NCI-H1436 treated with DMSO at 0.1 percent for 48 hours (cell line): ENCODE data around the gene CNGA1.
"Not testable (repeated sequence)": the region's sequence is repeated elsewhere in the genome, so short reads cannot be mapped to it uniquely, and the experiment has no call there.

Source experiments
- DNase-seq: peaks from one replicate; lab custom pipeline; 2025; lab: John Stamatoyannopoulos, UW

Gene CNGA1

GRCh38 chr4:47954677-47955076, 61.8 kb downstream of the CNGA1 start:
- no peak for DNase-seq

DNA sequence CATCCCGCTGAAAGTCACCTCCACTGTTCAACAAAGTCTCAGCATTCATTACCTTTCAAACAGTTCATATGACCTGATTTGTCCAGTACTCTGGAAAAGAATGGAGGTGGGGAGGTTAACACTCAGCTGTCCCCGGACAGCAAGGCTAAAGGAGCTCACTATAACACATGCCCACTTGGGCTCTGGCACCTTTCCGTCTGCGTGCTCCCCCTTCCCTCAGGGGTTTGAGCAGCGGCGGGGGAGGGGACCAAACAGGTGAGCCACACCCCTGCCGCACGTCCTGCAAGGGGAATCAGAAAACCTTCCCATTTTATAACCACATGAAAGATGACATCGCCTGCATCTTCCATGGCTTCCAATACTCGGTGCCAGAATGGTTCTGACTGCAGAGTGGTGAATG, 62.2 kb downstream of the CNGA1 start:
- no peak for DNase-seq

- DNase-seq, result no peak
Measured at GRCh38 chr4:47945930-47946726, 70.4 kb downstream of the CNGA1 start.

DNA sequence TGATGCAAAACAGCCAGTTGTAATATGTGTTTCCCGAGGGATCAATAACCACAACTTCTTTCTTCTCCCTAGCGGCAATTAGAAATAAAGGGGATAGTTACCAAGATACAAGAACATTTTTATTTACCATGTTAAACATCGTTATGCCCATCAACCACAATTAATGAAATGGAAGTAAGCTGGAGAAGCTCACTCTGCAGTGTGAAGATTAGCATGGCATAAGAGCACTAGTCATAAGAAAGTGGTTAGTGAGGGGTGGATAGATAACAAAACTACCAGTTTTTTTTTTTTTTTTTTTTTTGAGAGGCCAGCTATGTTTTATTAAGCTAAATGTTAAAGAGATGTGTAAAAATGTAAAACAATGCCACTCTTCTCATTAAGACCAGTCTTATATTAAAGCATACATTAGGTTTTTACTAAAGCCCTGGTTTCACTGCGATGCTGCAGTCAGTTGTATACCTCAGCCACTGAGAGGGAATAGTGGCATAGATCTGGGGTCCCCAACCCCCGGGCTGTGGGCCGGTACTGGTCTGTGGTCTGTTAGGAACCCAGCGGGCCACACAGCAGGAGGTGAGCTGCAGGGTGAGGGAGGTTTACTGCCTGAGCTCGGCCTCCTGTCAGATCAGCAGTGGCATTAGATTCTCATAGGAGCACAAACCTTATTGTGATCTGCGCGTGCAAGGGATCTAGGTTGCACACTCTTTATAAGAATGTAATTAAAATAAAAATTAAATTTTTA, 74.2 kb downstream of the CNGA1 start:
- no peak for DNase-seq

DNA sequence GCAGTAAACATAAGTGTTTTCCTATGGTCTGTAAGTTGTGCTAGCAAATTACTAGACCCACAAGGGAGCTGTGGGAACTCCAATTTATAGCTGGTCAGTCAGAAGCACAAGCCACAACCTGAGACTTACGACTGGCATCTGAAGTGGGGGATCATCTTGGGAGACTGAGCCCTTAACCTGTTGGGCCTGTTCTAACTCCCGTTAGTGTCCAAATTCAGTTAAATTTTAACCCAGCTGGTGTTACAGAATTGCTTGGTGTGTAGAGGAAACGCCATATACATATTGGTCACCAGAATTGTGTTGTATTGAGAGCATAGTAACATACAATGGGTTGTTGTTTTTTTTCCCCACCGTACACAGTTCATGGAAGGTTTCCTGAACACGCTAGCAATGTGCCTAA, 77.0 kb downstream of the CNGA1 start:
- no peak for DNase-seq

DNA sequence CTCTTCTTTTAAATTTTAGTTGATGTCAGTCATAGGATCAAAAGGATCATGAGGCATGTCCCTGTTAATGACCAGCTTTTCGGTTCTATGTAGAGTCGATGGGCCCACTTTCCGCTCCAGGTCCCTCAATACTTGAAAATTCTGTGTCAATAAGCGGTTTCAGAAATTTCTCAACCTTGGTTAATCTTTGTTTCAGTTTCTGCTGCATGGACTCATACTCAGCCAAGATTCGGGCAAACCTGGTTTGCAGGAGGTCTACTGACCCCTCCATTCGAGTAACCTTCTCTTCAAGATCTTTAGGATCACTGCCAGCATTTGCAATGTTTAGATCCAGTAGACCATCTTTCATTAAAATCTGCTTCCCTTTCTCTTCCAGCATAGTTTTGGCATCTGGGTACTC, 80.1 kb downstream of the CNGA1 start:
- DNase-seq, result no peak

- no peak for DNase-seq
Measured at GRCh38 chr4:47933840-47934239, 82.6 kb downstream of the CNGA1 start.

- no peak for DNase-seq
Measured at GRCh38 chr4:47930971-47931804, 85.3 kb downstream of the CNGA1 start.

DNA sequence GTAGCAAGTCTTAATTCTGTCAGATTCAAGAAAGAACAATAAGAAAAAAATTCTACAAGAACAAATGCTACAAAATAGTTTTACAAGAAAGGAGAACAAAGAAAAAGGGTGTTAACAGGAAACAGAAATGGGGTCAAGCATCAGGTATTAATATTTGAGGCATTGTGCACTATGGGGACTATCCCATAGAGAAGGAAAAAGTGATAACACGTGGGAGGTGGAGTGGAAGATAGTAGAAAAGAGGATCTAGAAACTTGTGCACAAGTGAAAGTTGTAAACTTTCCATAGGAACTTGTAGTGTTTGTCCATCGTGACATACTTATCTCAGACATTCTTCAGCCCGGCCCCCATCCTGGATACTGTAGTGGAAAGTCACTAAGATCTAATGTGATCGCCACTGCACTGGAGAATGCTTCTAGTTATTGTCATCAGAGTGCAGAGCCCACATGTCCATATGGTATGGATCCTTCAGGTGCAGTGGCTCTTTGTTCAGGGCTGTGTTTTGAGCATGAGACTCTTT, 86.7 kb downstream of the CNGA1 start:
- DNase-seq, result no peak

DNA sequence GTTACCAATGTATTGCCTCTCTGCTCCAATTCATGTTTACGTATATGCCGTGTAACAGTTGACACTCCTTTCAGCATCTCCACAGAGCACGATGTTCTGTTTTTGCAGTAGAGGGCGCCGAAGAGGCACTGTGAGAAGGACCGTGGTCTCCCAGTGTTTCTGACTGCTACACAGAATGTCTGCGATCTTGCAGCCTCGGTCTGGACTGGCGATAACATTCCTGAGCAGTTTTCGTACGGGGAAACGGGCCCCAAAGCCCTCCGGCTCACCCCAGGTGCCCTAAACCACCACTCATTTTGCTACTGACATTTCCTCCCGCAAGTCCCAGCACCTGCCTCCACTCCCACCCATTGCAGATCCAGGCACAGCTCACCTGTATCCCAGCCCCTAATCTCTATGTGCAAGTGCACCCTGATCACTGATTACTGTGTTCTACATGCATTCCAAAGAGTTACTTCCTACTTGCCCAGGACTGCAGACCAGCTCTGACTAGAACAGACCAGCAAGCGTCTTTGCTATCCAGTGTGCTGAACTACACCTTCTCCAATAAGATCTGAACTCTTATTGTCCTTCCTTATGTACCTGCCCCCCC, 89.7 kb downstream of the CNGA1 start:
- DNase-seq, result no peak

GRCh38 chr4:47923261-47923608, 93.2 kb downstream of the CNGA1 start:
- DNase-seq, result not testable (repeated sequence)

DNA sequence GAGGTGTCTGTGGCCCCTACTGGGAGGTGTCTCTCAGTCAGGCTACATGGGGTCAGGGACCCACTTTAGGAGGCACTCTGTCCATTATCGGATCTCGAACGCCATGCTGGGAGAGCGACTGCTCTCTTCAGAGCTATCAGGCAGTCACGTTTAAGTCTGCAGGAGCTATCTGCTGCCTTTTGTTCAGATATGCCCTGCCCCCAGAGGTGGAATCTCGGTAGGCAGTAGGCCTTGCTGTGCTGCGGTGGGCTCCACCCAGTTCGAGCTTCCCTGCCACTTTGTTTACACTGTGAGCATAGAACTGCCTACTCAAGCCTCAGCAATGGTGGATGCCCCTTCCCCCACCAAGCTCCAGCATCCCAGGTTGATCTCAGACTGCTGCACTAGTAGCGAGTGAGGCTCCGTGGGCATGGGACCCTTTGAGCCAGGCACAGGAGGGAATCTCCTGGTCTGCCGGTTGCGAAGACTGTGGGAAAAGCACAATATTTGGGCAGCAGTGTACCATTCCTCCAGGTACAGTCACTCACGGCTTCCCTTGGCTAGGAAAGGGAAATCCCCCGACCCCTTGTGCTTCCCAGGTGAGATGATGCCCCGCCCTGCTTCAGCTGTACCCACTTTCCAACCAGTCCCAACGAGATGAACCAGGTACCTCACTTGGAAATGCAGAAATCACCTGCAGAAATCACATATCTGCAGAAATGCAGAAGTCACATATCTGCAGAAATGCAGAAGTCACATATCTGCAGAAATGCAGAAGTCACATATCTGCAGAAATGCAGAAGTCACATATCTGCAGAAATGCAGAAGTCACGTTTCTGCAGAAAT, 93.8 kb downstream of the CNGA1 start:
- DNase-seq, result not testable (repeated sequence)

DNA sequence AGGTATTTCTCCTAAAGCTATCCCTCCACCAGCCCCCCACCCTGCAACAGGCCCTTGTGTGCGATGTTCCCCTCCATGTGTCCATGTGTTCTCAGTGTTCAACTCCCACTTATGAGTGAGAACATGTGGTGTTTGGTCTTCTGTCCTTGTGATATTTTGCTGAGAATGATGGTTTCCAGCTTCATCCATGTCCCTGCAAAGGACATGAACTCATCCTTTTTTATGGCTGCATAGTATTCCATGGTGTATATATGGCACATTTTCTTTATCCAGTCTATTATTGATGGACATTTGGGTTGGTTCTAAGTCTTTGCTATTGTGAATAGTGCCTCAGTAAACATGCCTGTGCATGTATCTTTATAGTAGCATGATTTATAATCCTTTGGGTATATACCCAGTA, 99.3 kb downstream of the CNGA1 start:
- DNase-seq, result not testable (repeated sequence)

GRCh38 chr4:47915378-47915777, 101.1 kb downstream of the CNGA1 start:
- no peak for DNase-seq

GRCh38 chr4:47914926-47915237, 101.6 kb downstream of the CNGA1 start:
- no peak for DNase-seq

DNA sequence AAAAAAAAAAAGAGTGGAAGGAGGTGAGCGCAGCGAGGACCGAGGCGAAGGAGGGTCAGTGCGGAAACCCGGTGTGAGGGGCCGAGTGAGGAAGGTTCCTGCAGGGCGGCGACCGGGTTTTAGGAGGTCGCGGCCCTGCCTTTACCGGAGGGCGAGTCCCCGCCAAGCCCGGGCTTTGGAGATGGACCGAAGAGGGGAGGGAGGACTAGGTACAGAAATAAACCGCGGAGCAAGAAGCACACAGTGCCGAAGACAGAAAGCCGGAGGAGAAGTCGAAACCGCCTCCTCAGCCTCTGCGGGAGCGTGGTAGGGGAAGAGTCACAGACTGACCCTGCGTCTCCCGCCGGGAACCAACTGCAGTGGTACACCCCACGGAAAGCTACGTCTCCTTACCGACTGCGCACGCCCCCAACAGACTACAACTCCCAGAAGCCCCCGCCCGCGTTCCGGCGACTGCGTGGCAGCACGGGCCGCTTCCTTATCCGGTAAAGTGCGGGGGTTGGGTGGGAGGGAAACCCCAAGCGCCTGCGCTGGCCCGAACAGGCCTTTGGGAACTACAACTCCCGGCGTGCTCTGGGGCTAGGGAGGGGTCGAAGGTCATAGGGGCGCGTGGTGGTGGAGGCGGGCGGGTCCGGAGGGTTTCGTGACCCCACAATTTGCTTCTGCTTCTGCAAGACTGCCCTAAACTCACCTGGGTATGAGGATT, 102.1 kb downstream of the CNGA1 start, which contains the start of gene NFXL1:
NFXL1 (minus strand) TSS at position 364 of the 706 bp plus-strand sequence. CDS start 380 bp downstream, outside the sequence.
- peak; percentile 77 for DNase-seq

DNA sequence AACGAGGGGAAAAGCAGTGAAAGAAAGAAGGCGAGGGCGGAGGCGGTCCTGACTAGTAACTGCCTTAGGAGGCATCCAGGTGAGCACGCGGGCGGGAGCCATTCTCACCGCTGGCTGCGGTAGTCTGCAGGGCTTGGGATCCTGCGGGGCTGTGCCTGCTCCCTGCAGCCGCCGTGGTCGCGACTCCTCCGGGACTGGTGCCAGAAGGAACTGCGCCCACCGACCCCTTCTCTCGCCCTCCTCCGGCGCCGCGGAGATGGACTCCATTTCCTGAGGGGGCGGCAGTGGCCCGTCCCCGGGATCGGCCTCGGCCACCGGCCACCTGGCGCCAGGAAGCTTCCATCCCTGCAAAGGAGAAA, 102.6 kb downstream of the CNGA1 start:
- DNase-seq, result no peak

- DNase-seq, result no peak
Measured at GRCh38 chr4:47913330-47913729, 103.2 kb downstream of the CNGA1 start.

- no peak for DNase-seq
Measured at GRCh38 chr4:47907089-47907646, 109.3 kb downstream of the CNGA1 start.

GRCh38 chr4:47899639-47900038, 116.8 kb downstream of the CNGA1 start:
- no peak for DNase-seq
